BJ (cell line): ENCODE measurements around the gene SMIM14. TPM values are rescaled to one million over a fixed set of nuclear protein-coding genes. Genes with fewer than 3 reads are reported as not detected.

Experiments used
- CTCF ChIA-PET: fragments of 350-600 bp; formaldehyde crosslinking; extraction: SDS; loops from one replicate; lab custom pipeline; 2021; ENCODE audit warnings: antibody characterized with exemption, inconsistent platforms; lab: Yijun Ruan, JAX
- POLR2A ChIA-PET: fragments of 300-600 bp; sonication (Branson Sonifier 250); formaldehyde crosslinking; extraction: SDS; loops from one replicate; lab custom pipeline; 2021; ENCODE audit warnings: antibody characterized with exemption; lab: Charles Lee
- DNase-seq: peaks from one replicate; pipeline ENCODE4 v3.0.0-alpha.2; 2011; ENCODE audit warnings: low read depth
- H3K27me3 ChIP-seq: 2 replicates; pipeline ENCODE4 v1.6.0; 2011; ENCODE audit warnings: low read length; ENCODE audit not compliant: control insufficient read depth, insufficient read depth
- H3K36me3 ChIP-seq: 2 replicates; pipeline ENCODE4 v1.5.1; 2011; ENCODE audit warnings: low read length; ENCODE audit not compliant: control insufficient read depth, insufficient read depth
- H3K4me3 ChIP-seq: 2 replicates; pipeline ENCODE4 v1.5.1; 2011; ENCODE audit warnings: low read depth, mild to moderate bottlenecking, control low read depth, low read length
- CTCF ChIP-seq: IDR thresholded peaks from 2 replicates; pipeline ENCODE4 v1.5.1; 2011; ENCODE audit warnings: low read depth, mild to moderate bottlenecking, control low read depth, inconsistent platforms, low read length, moderate library complexity; ENCODE audit not compliant: insufficient read depth
- polyA plus RNA-seq: library from polyadenylated mRNA; depleted of rRNA; stranded (reverse); fragments of >200 nt; gene quantifications from 2 replicates; pipeline ENCODE4 v1.2.3, GENCODE V29; 2011

SMIM14 gene
- polyA plus RNA-seq, 1 experiment, result 25.4 TPM

GRCh38 chr4:39668887-39669286, 30.2 kb upstream of the SMIM14 start:
- ChIA-PET POLR2A (no interaction called here), CTCF (interaction anchor here (0.6 kb wide), 1 partner anchor 1479 kb away, joined by 3 read pairs; no protein-coding TSS in a partner anchor)
- no peak for DNase-seq
- no peaks in the 10 kb centered on the region for H3K36me3 ChIP-seq
- no peak for TF ChIP-seq CTCF
- no peaks in the 10 kb centered on the region for H3K27me3 ChIP-seq
- no peak overlapping the region for H3K4me3 ChIP-seq

- no peak for DNase-seq
- H3K27me3 ChIP-seq, result no peaks in the 10 kb centered on the region
- TF ChIP-seq CTCF, result no peak
- CTCF ChIA-PET, result no interaction called here
- POLR2A ChIA-PET, result no interaction called here
- H3K36me3 ChIP-seq, result no peaks in the 10 kb centered on the region
- no peak overlapping the region for H3K4me3 ChIP-seq
Observed at GRCh38 chr4:39667706-39668105, 29.0 kb upstream of the SMIM14 start.

- TF ChIP-seq CTCF, result no peak
- ChIA-PET POLR2A (no interaction called here), CTCF (interaction anchor here (0.6 kb wide), 1 partner anchor 31 kb away, joined by 3 read pairs; no protein-coding TSS in a partner anchor)
- H3K4me3 ChIP-seq, result no peak overlapping the region
- no peak for DNase-seq
- no peaks in the 10 kb centered on the region for H3K27me3 ChIP-seq
- no peaks in the 10 kb centered on the region for H3K36me3 ChIP-seq
Observed at GRCh38 chr4:39664828-39665731, 26.4 kb upstream of the SMIM14 start.

GRCh38 chr4:39662683-39663082, 24.0 kb upstream of the SMIM14 start:
- POLR2A ChIA-PET, result no interaction called here
- no peaks in the 10 kb centered on the region for H3K27me3 ChIP-seq
- DNase-seq, result no peak
- H3K36me3 ChIP-seq, result no peaks in the 10 kb centered on the region
- CTCF ChIA-PET, result interaction anchor here (1.0 to 6.0 kb wide), 2 partner anchors 14 to 194 kb away, joined by 3 to 32 read pairs; no protein-coding TSS in a partner anchor
- no peak overlapping the region for H3K4me3 ChIP-seq
- no peak for TF ChIP-seq CTCF

DNA sequence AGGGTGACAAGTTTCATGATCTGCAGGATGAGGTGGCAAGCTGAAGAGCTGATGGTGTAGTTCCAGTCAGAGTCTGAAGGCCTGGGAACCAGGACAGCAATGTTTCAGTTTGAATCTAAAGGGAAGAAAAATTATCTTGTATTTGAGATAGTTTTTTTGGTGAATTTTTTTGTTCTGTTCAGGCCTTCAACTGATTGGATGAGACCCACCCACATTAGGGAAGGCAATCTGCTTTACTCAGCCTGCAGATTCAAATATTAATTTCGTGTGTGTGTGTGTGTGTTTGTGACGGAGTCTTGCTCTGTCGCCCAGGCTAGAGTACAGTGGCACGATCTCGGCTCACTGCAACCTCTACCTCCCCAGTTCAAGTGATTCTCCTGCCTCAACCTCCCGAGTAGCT, 22.1 kb upstream of the SMIM14 start:
- CTCF ChIA-PET, result interaction anchor here (0.5 to 6.0 kb wide), 4 partner anchors 13 to 192 kb away, joined by 3 to 32 read pairs (median 5); no protein-coding TSS in a partner anchor
- no peak for TF ChIP-seq CTCF
- Histone ChIP-seq H3K4me3 (no peak overlapping the region), H3K36me3 (no peaks in the 10 kb centered on the region), H3K27me3 (no peaks in the 10 kb centered on the region)
- no peak for DNase-seq
- POLR2A ChIA-PET, result no interaction called here
